HG02885 (cell line): ENCODE measurements around the gene AMER3.
A peak's percentile ranks its signal among the peaks of the same experiment; 100 is the strongest.

Source experiments
- ATAC-seq: cut with Tn5 transposase; IDR thresholded peaks from one replicate; pipeline ENCODE4 v1.9.1; 2021; ENCODE audit warnings: mild to moderate bottlenecking; ENCODE audit not compliant: unreplicated experiment, poor library complexity

The AMER3 gene

DNA sequence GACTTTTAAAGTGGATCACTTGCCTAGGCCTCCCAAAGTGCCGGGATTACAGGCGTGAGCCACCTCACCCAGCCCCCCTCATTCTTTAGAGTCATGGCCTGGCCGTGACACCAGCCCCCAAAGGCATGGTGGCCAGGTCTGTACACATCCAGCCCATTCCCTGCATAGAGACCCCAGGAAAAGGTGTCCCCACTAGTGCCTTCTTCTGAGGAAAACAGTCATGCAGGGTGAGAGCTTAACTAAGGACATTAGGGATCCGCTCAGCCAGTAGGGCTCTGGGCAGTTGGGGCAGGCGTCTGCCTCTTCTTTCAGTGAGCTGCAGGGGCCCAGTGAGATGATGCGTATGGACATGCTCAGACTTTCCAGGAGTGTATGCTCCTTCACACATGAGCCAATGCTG, 5.7 kb upstream of the AMER3 start:
- no peak for ATAC-seq

DNA sequence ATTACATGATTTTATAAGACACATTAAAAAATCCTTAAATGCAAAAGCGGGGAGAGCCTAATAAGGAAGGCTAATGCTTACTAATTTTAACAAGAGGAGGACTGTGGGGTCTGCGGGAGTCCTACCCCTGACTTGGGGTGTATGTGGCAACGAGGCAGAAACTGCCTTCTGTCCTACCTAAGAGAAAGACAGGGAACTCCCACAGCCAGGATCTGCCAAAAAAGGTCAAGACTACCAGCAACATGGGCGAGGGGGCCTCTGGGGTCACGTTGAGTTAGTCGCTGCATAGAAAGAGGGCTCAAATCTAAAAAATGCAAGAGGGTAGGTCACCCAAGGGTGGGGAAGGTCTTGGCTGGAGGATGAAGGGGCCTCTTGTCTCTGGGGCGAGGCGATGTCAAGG, 529 bp upstream of the AMER3 start:
- no peak for ATAC-seq

DNA sequence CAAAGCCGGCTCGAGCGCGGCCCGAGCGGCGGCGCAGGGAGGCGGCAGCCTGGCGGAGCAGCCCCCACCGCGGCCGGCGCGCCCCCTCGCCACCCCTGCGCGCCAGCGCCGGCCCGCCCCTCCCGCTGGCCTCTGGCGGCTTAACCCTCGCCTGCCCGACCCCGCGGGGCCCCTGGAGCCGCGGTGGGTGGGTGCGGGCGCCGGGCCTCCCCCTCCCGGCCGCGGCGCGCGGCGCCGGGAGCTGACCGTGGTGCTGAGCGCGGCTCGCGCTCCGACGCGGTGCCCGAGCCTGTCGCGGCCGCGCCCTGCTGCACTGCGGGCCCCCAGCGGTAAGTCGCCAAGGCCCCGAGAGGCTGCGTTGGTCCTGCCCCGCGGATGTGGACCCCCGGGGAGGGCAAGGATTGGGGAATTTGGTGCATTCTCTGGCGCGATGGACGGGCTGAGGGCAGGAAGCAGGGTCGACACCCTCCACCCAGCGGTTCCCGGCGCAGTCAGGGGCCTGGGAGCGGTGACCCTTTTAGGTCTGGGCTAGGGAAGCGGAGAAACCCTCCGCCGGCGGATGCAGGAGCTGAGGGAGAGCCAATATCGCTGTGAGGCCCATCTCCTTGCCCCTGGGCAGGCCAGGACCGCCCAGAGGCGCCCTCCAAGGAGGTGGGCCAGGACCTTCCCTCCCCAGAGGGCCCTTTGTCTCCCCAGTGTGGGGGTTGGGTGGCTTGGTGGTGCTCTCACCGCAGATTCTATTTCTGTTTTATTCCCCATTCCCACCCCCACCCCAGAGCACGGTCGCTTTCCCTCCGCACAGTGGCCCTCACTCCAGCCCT, 923 bp downstream of the AMER3 start:
- ATAC-seq = peak; percentile 43

DNA sequence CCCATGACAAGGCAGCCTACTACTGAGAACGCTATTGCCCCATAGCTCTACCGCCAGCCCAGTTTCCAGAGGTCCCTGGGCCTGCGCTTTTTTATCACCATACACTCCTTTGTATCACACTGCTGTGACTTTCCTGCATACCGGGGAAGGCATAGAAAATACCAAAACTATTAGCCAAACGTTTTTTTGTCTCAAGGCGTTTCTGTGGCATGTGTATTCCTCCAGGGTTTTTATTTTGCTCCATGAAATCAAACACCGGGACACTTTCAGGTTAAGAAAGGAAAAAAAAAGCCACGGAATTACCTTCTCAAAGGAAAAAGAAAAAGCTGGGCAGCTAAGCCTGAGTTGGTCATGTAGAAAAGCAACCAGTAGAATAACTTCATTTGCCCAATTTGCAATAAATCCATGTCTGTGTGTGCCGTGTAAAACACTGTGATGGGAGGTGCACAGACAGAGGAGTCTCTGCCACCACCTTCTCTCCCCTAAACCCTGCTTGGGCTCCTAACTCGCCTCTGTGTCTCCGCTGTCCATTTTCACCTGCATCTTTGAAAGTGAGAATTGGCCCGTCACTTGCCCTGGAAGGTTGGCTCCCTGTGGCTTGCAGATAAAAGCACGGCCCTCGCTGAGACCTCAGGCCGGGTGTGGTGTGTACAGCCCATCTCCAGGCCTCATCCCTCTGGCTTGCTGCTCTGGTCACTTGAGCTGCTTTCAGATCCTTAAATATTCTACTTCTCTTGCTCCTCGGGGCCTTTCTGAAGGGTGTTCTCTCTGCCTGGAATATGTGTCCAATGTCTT, 1.7 kb downstream of the AMER3 start:
- no peak for ATAC-seq

DNA sequence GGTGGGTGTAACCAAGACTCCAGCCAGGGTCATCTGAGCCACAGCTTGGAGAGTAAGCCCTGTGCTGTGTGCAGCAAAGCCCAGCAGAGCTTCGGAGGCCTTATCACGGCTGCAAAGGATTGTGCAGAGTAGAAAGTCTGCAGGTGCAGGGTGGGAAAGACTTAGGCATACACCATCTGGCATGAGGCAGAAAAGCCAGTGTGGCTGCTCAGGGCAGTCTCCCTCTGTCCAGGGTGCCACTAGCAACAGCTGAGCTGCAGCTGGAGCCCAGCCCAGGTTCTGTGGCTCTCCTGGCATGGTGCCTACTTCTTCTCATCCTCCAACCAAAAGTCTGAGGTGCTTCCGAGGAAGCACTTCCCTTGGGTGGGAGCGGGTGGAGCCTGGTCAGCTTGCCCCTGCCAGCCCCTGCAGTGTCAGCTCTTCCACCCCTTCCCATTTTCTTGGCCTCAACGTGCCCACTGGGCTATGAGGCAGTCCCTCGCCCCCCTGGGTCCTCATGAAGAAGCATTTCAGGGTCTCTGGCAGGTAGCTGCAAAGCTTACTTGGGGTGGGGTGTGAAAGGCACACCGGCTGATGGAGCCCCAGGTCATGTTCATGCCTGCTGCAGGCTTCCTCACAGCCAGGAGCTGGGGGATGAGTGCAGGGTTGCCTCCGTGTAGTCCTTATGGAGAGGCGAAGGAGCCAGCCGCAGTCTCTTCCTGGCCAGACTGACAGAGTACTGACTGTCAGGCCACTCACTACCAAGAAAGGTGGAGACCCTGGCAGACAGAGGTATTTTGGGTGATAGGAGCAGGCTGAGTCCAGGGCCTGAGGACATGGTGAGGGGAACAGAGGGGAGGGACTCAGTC, 4.8 kb downstream of the AMER3 start:
- no peak for ATAC-seq

DNA sequence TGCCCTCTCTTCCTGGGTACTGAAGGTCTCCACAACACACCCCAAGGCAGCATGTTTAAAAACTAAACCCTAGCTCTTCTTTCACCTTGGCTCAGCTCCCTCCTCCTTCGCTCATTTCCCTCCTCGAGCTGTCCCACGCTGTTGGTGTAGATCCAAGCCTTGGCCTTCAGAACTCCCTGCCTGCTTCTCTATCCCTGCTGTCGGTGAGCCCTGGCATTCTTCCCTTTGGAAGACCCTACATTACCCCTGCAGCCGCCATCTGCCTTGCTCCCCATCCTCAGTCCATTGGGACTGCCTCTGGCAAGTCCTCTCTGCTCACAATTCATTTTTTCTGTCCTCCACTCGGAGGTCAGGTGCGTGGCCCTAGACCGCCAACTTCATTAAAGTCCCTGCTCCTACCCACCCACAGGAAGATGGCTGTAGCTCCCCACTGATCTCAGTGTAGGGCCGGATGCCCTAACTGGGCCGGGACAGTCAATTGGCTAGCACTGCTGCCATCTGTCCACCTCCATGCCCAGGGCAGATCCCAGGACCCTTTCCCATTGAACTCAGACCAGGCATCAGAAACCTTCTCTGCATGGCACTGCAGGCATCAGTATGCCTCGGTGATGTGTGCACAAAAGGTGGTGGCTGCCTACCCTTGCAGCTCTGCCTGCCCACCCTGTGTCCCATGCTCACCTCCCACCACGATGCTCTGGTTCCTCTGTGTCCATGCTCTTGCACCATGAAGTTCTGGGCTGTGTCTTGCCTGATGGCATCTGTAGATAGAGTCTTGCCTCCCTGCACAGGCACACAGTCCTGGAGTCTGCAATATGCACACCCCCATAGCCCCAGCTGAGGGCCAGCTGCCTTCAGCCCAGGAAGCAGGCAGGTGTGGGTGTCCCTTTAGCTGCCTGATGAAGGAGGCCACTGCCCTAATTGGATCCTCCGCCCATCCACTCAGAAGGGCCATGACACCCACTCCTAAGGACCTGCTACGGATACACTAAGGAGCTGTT, 5.7 kb downstream of the AMER3 start:
- no peak for ATAC-seq

DNA sequence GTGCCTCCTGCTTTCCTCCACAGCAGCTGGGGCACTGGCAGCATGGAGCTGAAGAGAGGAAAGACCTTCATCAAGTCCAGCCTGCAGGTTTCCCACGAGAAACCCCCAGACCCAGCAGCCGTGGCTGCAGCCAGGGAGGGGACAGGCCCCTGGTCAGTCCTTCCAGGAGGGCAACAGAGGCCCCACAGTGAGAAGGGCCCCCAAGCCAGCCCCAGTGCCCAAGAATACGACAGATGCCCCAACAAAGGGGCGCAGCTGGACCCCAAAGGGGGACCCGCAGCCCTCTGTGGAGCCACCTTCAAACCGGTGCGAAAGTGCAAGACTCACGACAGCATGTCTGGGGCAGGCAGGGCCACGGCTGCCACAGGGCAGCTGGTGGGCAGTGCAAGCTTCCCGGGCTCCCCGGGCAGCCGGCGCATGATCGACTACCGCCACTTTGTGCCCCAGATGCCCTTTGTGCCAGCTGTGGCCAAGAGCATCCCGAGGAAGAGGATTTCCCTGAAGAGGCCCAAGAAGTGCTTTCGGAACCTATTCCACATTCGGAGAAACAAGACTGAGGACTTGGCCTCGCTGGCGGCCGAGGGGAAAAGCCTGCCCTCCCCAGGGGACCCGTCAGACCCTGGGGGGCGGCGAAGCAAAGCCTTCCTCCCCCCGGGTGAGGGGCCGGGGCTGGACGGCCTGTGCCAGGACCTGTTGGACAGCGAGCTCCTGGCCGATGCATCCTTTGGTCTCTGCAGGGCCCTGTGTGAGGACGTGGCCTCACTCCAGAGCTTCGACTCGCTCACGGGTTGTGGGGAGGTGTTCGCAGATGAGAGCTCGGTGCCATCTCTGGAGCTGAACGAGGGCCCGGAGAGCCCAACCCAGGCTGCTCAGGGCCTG, 6.9 kb downstream of the AMER3 start:
- no peak for ATAC-seq

DNA sequence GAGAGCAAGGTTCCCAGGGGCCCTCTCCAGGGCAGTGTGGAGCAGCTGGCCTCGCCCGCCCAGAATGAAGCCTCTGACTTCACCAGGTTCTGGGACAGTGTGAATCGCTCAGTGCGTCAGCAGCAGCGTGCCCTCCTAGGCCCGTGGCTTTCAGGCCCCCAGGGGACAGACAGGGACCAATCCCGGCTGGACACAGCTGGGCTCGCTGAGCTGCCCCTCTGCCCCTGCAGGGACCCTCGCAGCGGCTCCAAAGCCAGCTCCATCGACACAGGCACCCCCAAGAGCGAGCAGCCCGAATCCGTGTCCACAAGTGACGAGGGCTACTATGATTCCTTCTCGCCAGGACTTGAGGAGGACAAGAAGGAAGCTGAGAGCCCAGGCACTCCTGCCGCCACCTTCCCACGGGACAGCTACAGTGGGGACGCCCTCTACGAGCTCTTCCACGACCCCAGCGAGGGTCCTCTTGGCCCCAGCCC, 7.6 kb downstream of the AMER3 start:
- no peak for ATAC-seq

DNA sequence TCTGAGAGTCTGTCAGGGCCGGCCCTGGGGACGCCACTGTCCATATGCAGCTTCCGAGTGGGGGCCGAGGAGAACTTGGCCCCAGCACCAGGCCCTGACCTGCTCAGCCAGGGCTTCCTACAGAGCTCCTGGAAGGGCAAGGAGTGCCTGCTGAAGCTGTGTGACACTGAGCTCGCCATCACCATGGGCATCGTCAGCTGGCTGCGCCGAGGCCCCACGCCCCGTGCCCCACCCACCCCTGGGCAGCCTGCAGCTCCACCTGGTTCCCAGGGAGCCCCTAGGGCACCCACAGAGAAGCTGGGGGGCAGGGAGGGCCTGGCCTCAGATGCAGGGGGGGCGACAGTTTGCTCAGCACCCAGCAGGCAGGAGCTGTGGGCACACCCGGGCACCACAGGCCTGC, 8.1 kb downstream of the AMER3 start:
- ATAC-seq = no peak

DNA sequence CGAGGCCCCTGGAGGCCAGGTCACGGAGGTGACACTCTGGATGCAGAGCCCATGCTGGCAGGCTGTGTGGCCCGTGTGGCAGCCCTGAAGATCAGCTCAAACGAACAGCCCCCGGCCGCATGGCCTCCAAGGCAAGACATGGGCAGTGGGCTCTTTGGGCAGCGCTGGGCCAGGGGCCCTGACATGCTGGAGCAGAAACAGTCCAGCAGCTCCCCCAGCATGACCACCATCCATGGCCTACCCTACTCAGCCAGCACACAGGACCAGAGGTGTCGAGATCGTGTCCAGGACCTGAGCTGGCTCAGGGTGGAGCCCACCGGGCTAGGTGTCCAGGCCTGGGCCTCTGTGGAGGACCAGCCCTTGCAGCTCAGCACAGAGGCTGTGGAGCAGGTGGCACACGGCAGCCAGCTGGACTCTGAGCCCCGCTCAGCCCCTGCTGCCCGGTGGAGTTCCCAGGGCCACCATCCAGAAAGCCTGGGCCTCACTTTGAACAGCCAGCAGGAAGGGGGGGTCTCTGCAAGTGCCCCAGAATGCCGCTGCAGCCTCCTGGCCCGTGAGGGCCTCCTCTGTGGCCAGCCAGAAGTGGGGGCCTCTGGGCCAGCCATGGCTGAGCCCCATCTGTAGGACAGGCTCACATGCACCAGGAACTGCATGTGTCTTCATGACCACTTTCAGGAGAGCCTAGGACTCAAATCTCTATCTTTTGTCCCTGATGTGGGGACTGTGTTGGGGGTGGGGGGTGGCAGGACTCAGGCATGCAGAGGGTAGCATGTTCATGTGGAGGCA, 8.9 kb downstream of the AMER3 start:
- no peak for ATAC-seq

DNA sequence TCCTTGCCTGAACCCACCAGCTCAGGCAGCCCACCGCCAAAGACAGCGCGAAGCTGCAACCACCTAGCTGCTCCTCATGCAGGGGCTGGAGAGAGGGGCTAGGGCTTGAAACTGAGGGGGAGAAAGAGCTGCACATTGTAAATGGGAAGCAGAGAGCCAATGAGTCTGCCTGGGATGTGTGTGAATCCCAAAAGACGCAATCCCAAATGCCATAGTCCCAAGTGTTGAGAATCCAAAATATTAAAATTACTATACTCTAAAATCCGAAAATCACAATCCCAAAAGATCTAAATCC, 9.4 kb downstream of the AMER3 start:
- ATAC-seq = no peak

DNA sequence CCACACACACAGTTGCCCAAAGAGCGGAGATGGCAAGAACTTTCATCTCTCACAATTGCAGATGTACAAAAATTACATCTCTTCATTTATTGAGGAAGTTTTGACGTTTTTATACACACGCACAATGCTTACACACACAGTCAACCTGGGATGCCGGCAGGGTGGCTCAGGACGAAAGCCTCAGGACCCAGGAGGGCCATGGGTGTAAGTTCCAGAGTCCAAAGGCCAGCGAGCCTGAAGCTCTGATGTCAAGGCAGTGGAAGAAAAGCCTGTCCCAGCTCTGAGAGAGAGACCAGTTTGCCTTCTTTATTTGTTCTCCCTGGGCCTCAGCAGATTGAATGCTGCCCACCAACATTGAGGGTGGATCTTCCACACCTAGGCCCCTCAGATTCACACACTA, 10.1 kb downstream of the AMER3 start:
- ATAC-seq = no peak

DNA sequence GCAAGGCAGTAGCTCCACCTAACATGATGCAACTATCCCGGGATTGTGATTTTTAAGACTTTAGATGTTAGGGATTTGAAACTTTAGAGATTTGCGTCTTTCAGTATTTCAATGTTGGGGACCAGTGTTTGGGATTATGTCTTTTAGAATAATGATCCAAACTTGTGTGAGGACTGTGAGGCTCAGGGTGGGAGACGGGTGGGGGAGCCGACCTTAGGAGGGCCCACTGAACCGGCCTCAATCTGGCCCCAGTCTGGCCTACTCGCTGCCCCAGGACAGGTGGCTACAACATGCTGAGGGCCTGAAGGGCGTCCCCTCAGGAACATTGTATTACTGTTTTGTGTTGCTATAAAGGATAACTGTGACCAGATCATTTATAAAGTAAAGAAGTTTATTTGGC, 10.7 kb downstream of the AMER3 start:
- no peak for ATAC-seq

DNA sequence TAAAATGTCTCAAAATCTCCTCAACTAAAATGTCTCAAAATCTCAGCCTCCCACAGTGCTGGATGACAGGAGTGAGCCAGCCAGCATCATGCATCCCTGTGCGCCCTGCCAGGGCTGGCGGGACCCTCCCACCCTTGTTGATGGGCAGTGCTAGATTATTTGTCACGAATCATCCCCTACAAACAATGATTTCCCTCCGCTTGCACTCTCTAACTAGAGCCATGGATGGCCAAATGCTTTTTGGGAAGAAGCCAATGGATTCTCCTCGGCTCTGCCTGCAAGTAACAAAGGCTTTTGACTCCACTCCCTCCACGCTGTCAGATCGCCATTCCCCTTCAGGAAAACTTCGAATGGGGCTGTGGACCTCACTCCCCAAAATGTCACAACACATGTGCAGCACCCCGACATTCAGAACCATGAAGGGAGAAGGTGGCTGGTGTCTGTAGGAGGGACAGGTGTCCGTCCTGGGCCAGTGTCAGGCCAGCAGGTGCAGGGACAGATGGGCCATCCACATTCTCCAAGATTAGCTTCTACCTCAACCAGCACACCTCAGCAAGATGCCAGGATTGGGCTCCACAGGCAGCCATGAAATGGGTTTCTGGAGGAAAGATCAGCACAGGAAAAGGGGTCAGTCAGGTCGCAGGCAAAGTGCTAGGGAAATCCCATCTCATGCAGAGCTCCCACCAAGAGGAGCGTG, 11.5 kb downstream of the AMER3 start:
- no peak for ATAC-seq

DNA sequence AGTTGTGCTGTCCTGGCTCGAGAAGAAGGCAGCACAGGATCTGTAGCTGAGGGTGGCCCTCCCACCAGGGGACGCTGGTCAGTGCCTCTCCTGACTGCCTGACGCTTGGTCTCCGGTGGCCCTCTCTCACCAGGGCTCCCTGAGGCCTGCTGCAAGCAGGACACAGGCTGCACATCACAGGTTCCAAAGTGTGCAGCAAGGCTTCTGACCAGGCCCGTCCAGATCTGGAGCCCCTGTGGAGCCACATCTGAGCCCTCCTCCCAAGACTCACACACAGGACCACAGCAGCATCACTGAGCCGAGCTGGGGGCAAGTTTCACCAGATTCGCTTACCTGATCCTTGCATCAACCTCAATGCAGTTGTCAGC, 12.1 kb downstream of the AMER3 start:
- ATAC-seq = no peak

DNA sequence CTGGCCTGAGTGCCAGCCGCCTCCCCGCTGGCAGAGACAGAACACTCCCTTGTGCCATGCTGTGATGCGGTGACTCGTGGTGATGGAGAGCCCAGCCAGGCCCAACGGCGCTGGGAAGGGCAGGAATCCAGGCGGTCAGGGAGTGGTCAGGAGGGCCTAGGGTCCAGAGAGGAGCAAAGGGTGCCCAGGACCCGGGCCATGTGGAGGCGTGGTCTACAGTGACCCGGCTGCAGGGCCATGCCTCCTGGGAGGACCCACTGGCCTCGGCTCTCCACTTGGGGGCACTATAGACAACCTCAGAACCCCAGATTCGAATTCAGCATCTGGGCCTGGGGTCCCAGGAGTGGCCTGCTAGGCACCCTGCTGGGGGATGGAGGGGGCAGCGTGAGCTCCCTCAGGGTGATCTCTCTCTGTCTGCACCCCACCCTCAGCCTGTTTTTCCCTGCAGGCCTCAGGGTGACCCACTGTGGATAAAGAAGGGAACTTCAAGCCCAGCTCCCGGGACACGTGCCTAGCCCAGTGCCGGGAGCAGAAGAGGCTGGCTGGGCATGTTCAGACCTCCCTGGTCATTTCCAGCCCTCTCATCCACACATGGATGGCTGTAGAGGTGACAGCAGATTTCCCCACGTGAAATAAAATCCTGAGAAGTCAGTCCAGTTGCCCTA, 13.0 kb downstream of the AMER3 start:
- ATAC-seq = no peak

DNA sequence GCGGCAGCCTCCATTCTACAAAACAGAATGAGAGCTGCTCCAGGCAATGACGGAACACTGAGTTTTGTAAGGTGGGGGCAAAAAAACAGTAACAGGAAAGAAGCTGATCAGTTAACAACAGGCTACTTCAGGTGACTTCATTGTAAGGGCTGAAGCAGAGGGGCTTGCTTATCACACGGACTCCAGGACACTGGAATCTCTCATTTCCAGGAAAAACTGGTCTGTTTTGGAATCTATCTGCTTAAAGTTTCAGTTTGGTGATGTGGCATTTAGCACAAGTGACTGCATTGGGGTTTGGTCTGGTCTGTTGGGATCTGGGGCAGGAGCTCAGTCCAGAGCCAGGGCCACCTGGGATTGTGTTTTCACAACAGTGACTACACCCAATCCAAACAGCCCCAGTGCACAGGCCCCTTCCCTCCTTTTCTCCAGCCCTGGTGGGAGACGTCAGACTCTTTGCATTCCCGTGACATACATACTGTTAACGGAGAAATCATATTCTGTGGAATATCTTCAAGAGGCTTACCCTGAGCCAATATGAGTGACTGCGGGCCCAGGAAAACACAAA, 14.1 kb downstream of the AMER3 start:
- ATAC-seq = no peak
